Left hindlimb (tissue), 1 donor: ENCODE data around the gene OSBPL9.
"Not testable (repeated sequence)": the region's sequence is repeated elsewhere in the genome, so short reads cannot be mapped to it uniquely, and the experiment has no call there.

Experiments used
- DNase-seq: peaks from one replicate; pipeline ENCODE4 v3.0.0-alpha.2; 2018

Gene OSBPL9

GRCh38 chr1:51818487-51818886 lies 201.6 kb downstream of the OSBPL9 start:
- DNase-seq = no peak

- DNase-seq = not testable (repeated sequence)
These were observed 202.1 kb downstream of the OSBPL9 start for GRCh38 chr1:51819021-51819420.

- no peak for DNase-seq
These were observed 202.9 kb downstream of the OSBPL9 start for GRCh38 chr1:51819810-51820209.

GRCh38 chr1:51829058-51829457 lies 212.2 kb downstream of the OSBPL9 start:
- DNase-seq = no peak

GRCh38 chr1:51833700-51834099 lies 216.8 kb downstream of the OSBPL9 start:
- no peak for DNase-seq

- DNase-seq = no peak
These were observed 220.4 kb downstream of the OSBPL9 start for GRCh38 chr1:51837243-51837642.
